Neural cell (in vitro differentiated cells): Measurements from ENCODE around the gene FSCN2.

Experiments used
- EP300 ChIP-seq: fragments of 450-650 bp; conservative IDR thresholded peaks from 2 replicates; pipeline ENCODE4 v1.6.1; 2014; ENCODE audit warnings: antibody characterized with exemption, mild to moderate bottlenecking, moderate library complexity; ENCODE audit not compliant: poor library complexity, severe bottlenecking
- EZH2 ChIP-seq: fragments of 200-600, 300-800 bp; shearing (Covaris generic), sonication (generic); IDR thresholded peaks from 2 replicates; pipeline ENCODE4 v1.6.1; 2014; ENCODE audit warnings: antibody characterized with exemption, low read length, borderline replicate concordance, mild to moderate bottlenecking; ENCODE audit not compliant: insufficient read depth, poor library complexity, severe bottlenecking
- POLR2AphosphoS5 ChIP-seq: IDR thresholded peaks from 2 replicates; pipeline ENCODE4 v1.6.1; 2012
- RAD21 ChIP-seq: fragments of 450-650 bp; conservative IDR thresholded peaks from 2 replicates; pipeline ENCODE4 v1.6.1; 2014; ENCODE audit warnings: antibody characterized with exemption, mild to moderate bottlenecking, moderate library complexity
- REST ChIP-seq: IDR thresholded peaks from 2 replicates; pipeline ENCODE4 v1.6.1; 2012; ENCODE audit warnings: borderline replicate concordance
- TAF1 ChIP-seq: IDR thresholded peaks from 2 replicates; pipeline ENCODE4 v1.6.1; 2012; ENCODE audit warnings: low read depth
- TF ChIP-seq, protein P1 (sequence below): fragments of 450-650 bp; IDR thresholded peaks from 2 replicates; pipeline ENCODE4 v1.5.1; 2014; ENCODE audit warnings: antibody characterized with exemption, mild to moderate bottlenecking, moderate library complexity; ENCODE audit not compliant: poor library complexity, severe bottlenecking

- TF ChIP-seq, protein P1, sequence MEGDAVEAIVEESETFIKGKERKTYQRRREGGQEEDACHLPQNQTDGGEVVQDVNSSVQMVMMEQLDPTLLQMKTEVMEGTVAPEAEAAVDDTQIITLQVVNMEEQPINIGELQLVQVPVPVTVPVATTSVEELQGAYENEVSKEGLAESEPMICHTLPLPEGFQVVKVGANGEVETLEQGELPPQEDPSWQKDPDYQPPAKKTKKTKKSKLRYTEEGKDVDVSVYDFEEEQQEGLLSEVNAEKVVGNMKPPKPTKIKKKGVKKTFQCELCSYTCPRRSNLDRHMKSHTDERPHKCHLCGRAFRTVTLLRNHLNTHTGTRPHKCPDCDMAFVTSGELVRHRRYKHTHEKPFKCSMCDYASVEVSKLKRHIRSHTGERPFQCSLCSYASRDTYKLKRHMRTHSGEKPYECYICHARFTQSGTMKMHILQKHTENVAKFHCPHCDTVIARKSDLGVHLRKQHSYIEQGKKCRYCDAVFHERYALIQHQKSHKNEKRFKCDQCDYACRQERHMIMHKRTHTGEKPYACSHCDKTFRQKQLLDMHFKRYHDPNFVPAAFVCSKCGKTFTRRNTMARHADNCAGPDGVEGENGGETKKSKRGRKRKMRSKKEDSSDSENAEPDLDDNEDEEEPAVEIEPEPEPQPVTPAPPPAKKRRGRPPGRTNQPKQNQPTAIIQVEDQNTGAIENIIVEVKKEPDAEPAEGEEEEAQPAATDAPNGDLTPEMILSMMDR = no peak
- no peak for TF ChIP-seq EZH2
- TF ChIP-seq POLR2AphosphoS5 = no peak
- no peak for TF ChIP-seq RAD21
- no peak for TF ChIP-seq EP300
- no peak for TF ChIP-seq REST
- TF ChIP-seq TAF1 = no peak
These were observed 8.4 kb downstream of the FSCN2 start for GRCh38 chr17:81536299-81537290.
